AG09309 (cell line): Measurements from ENCODE around the gene FOXJ3.

Experiments
- DNase-seq: peaks from one replicate; pipeline ENCODE4 v3.0.0-alpha.2; 2010; ENCODE audit warnings: low read depth
- H3K4me3 ChIP-seq: 2 replicates; pipeline ENCODE4 v1.5.1; 2011; ENCODE audit warnings: mild to moderate bottlenecking, low read depth, low read length, moderate library complexity; ENCODE audit not compliant: control insufficient read depth
- CTCF ChIP-seq: IDR thresholded peaks from 2 replicates; pipeline ENCODE4 v1.5.1; 2011; ENCODE audit warnings: mild to moderate bottlenecking, low read depth, low read length, inconsistent platforms; ENCODE audit not compliant: insufficient read depth, control insufficient read depth; ENCODE audit errors: missing control alignments

FOXJ3 gene

GRCh38 chr1:42320708-42321107 is 14.3 kb downstream of the FOXJ3 start:
- no peak for TF ChIP-seq CTCF
- no peak overlapping the region for H3K4me3 ChIP-seq
- no peak for DNase-seq

GRCh38 chr1:42319871-42320484 is 15.1 kb downstream of the FOXJ3 start:
- TF ChIP-seq CTCF = no peak
- DNase-seq = no peak
- no peak overlapping the region for H3K4me3 ChIP-seq

- TF ChIP-seq CTCF = no peak
- no peak for DNase-seq
- no peak overlapping the region for H3K4me3 ChIP-seq
These were observed 15.7 kb downstream of the FOXJ3 start for GRCh38 chr1:42319128-42319851.

GRCh38 chr1:42318601-42319000 is 16.4 kb downstream of the FOXJ3 start:
- H3K4me3 ChIP-seq = no peak overlapping the region
- TF ChIP-seq CTCF = no peak
- DNase-seq = no peak

GRCh38 chr1:42317308-42317707 is 17.7 kb downstream of the FOXJ3 start:
- no peak for DNase-seq
- H3K4me3 ChIP-seq = no peak overlapping the region
- TF ChIP-seq CTCF = no peak

GRCh38 chr1:42316292-42316691 is 18.7 kb downstream of the FOXJ3 start:
- no peak for DNase-seq
- no peak overlapping the region for H3K4me3 ChIP-seq
- TF ChIP-seq CTCF = no peak
